WTC11 (cell line): ENCODE results near the gene MICAL2. TPM values are rescaled to one million over a fixed set of nuclear protein-coding genes. Genes with fewer than 3 reads are reported as not detected.
A peak's percentile ranks its signal among the peaks of the same experiment; 100 is the strongest.

ENCODE experiments used
- ATAC-seq: fragments of 200-7000 bp; cut with Tn5 transposase; 2 replicates; pipeline ENCODE4 v1.10.0; 2021; ENCODE audit warnings: mild to moderate bottlenecking, moderate library complexity
- CTCF ChIA-PET: fragments of 300-600 bp; sonication (Branson Sonifier 250); formaldehyde crosslinking; loops from one replicate; lab custom pipeline; 2021; ENCODE audit warnings: antibody characterized with exemption; lab: Charles Lee
- POLR2A ChIA-PET: fragments of 350-600 bp; sonication (Branson Sonifier 250); formaldehyde crosslinking; loops from one replicate; lab custom pipeline; 2021; ENCODE audit warnings: antibody characterized with exemption; lab: Charles Lee
- DNase-seq: peaks from one replicate; pipeline ENCODE4 v3.0.0; 2021; ENCODE audit warnings: low spot score
- H3K27ac Mint-ChIP-seq: 2 replicates; pipeline ENCODE4 v1.8.0; 2021; ENCODE audit warnings: mixed read lengths
- H3K27me3 Mint-ChIP-seq: 2 replicates; pipeline ENCODE4 v1.8.0; 2021; ENCODE audit warnings: low read depth, mild to moderate bottlenecking, moderate library complexity, mixed read lengths
- H3K36me3 Mint-ChIP-seq: 2 replicates; pipeline ENCODE4 v1.8.0; 2021; ENCODE audit warnings: mixed read lengths
- H3K4me1 Mint-ChIP-seq: 2 replicates; pipeline ENCODE4 v1.8.0; 2022; ENCODE audit warnings: mixed read lengths
- H3K4me3 Mint-ChIP-seq: 2 replicates; pipeline ENCODE4 v1.8.0; 2021; ENCODE audit warnings: mild to moderate bottlenecking, moderate library complexity, mixed read lengths
- H3K9me3 Mint-ChIP-seq: 2 replicates; pipeline ENCODE4 v1.8.0; 2021; ENCODE audit warnings: mixed read lengths
- CREB1 ChIP-seq: sonication (generic); formaldehyde crosslinking; IDR thresholded peaks from 2 replicates; pipeline ENCODE4 v1.8.0; 2023; ENCODE audit warnings: mild to moderate bottlenecking, missing genetic modification reagents
- ELF4 ChIP-seq: sonication (generic); formaldehyde crosslinking; IDR thresholded peaks from 2 replicates; pipeline ENCODE4 v1.8.1; 2022; ENCODE audit warnings: low read depth, mild to moderate bottlenecking, moderate library complexity, missing genetic modification reagents
- ESRRA ChIP-seq: sonication (generic); formaldehyde crosslinking; IDR thresholded peaks from 2 replicates; pipeline ENCODE4 v1.8.1; 2022; ENCODE audit warnings: mild to moderate bottlenecking, missing genetic modification reagents, borderline replicate concordance
- GTF2I ChIP-seq: fragments of 250-450 bp; sonication (Bioruptor Pico); conservative IDR thresholded peaks from 2 replicates; pipeline ENCODE4 v1.4.0; 2021; ENCODE audit warnings: mild to moderate bottlenecking
- HMGA2 ChIP-seq: fragments of 250-450 bp; sonication (Bioruptor Pico); IDR thresholded peaks from 2 replicates; pipeline ENCODE4 v1.4.0; 2021; ENCODE audit warnings: mild to moderate bottlenecking, moderate library complexity
- JAZF1 ChIP-seq: fragments of 250-450 bp; sonication (Bioruptor Pico); IDR thresholded peaks from 2 replicates; pipeline ENCODE4 v1.9.0; 2021; ENCODE audit warnings: moderate library complexity, mild to moderate bottlenecking, inconsistent platforms
- JUN ChIP-seq: sonication (generic); formaldehyde crosslinking; IDR thresholded peaks from 2 replicates; pipeline ENCODE4 v1.8.0; 2023; ENCODE audit warnings: mild to moderate bottlenecking, missing genetic modification reagents
- NFE2L1 ChIP-seq: sonication (generic); formaldehyde crosslinking; IDR thresholded peaks from 2 replicates; pipeline ENCODE4 v1.8.1; 2023; ENCODE audit warnings: missing genetic modification reagents
- NFYB ChIP-seq: sonication (generic); formaldehyde crosslinking; conservative IDR thresholded peaks from 2 replicates; pipeline ENCODE4 v1.8.0; 2022; ENCODE audit warnings: low read depth, missing genetic modification reagents
- NR1H2 ChIP-seq: sonication (generic); formaldehyde crosslinking; IDR thresholded peaks from 2 replicates; pipeline ENCODE4 v1.9.0; 2021; ENCODE audit warnings: mild to moderate bottlenecking, moderate library complexity, missing genetic modification reagents
- NR3C1 ChIP-seq: sonication (generic); formaldehyde crosslinking; conservative IDR thresholded peaks from 2 replicates; pipeline ENCODE4 v1.8.1; 2023; ENCODE audit warnings: low read depth, mild to moderate bottlenecking, missing genetic modification reagents
- RELA ChIP-seq: sonication (generic); formaldehyde crosslinking; IDR thresholded peaks from 2 replicates; pipeline ENCODE4 v1.8.1; 2022; ENCODE audit warnings: missing genetic modification reagents, mild to moderate bottlenecking, borderline replicate concordance
- RORB ChIP-seq: fragments of 250-450 bp; sonication (Bioruptor Pico); IDR thresholded peaks from 2 replicates; pipeline ENCODE4 v1.9.0; 2021; ENCODE audit warnings: mild to moderate bottlenecking
- SOX15 ChIP-seq: fragments of 250-450 bp; sonication (Bioruptor Pico); IDR thresholded peaks from 2 replicates; pipeline ENCODE4 v1.9.0; 2021; ENCODE audit warnings: mild to moderate bottlenecking
- SP1 ChIP-seq: sonication (generic); formaldehyde crosslinking; conservative IDR thresholded peaks from 2 replicates; pipeline ENCODE4 v1.8.1; 2022; ENCODE audit warnings: missing genetic modification reagents
- TP53 ChIP-seq: sonication (generic); formaldehyde crosslinking; IDR thresholded peaks from 2 replicates; pipeline ENCODE4 v1.8.1; 2023; ENCODE audit warnings: mild to moderate bottlenecking, missing genetic modification reagents
- ZNF138 ChIP-seq: sonication (generic); formaldehyde crosslinking; conservative IDR thresholded peaks from 2 replicates; pipeline ENCODE4 v1.8.1; 2022; ENCODE audit warnings: mild to moderate bottlenecking, moderate library complexity, missing genetic modification reagents
- ZNF416 ChIP-seq: fragments of 250-450 bp; sonication (Bioruptor Pico); IDR thresholded peaks from 2 replicates; pipeline ENCODE4 v1.9.0; 2021; ENCODE audit warnings: mild to moderate bottlenecking, inconsistent platforms
- total RNA-seq: library from RNA; stranded (reverse); gene quantifications from 3 replicates; pipeline ENCODE4 v1.2.3, GENCODE V29; 2021
- TF ChIP-seq, protein P1 (sequence below): sonication (generic); formaldehyde crosslinking; IDR thresholded peaks from 2 replicates; pipeline ENCODE4 v1.8.0; 2023; ENCODE audit warnings: missing genetic modification reagents
- TF ChIP-seq, protein P2 (sequence below): sonication (generic); formaldehyde crosslinking; IDR thresholded peaks from 2 replicates; pipeline ENCODE4 v1.8.0; 2022; ENCODE audit warnings: mild to moderate bottlenecking, missing genetic modification reagents
- TF ChIP-seq, protein P3 (sequence below): sonication (generic); formaldehyde crosslinking; IDR thresholded peaks from 2 replicates; pipeline ENCODE4 v1.8.1; 2023; ENCODE audit warnings: mild to moderate bottlenecking, missing genetic modification reagents, borderline replicate concordance
- TF ChIP-seq, protein P4 (sequence below): fragments of 250-450 bp; sonication (Bioruptor Pico); conservative IDR thresholded peaks from 2 replicates; pipeline ENCODE4 v1.9.0; 2021; ENCODE audit warnings: mild to moderate bottlenecking
- TF ChIP-seq, protein P5 (sequence below): sonication (generic); formaldehyde crosslinking; IDR thresholded peaks from 2 replicates; pipeline ENCODE4 v1.8.1; 2023; ENCODE audit warnings: mild to moderate bottlenecking, missing genetic modification reagents, moderate library complexity

The MICAL2 gene
- total RNA-seq, 1 experiment from 2014 or later: 3.1 TPM

DNA sequence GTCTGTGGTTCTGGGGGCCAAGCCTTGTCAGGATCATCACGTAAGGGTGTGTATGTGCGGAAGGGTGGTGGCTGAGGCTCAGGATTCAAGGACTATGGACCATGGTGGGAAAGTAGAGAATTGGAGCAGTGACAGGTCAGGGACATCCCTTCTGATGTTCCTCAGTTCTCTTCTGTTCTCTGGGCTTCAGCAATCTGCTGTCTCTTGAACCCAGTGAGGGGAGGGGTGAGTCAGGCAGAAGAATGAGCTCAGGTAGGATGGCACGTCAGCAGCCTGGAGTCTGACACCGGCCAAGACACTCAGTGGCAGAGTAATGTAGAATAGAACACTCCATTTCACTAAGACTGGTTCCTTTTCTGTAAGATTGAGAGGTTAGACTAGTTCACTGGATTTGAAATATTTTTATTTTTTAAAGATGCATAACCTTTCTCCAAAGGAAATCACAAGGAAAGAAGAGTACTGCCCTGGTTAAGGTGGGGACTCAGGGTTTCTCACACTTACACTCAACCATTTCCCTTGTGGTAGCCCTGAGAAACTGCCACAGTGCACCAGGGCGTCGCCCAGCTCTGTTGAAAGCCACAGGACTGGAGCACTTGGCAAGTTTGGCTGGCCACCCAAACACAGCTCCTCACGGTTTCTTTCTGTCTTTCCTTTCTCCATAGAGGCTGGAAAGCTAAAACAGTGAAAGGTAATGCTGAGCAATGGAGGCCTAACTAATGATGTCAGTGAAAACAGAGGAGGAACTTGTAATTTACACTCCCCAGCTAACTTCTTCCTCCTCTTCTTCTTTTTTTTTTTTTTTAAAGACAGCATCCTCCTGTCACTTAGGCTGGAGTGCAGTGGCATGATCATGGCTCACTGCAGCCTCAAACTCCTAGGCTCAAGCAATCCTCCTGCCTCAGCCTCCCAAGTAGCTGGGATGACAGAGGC, 23.1 kb upstream of the MICAL2 start:
- ATAC-seq (peak; percentile 50; the same call in 1 of the 2 replicates), DNase-seq (no peak)
- peaks cover 17% of the 10 kb centered on the region for H3K4me1 Mint-ChIP-seq
- peaks cover 5% of the 10 kb centered on the region for H3K9me3 Mint-ChIP-seq
- H3K27me3 Mint-ChIP-seq: no peaks in the 10 kb centered on the region
- TF ChIP-seq GTF2I (CRISPR knock-in tag) (no peak), SP1 (CRISPR knock-in tag) (no peak), HMGA2 (CRISPR knock-in tag) (no peak), JAZF1 (CRISPR knock-in tag) (no peak), RORB (CRISPR knock-in tag) (no peak), JUN (CRISPR knock-in tag) (no peak), ELF4 (CRISPR knock-in tag) (no peak), ZNF138 (CRISPR knock-in tag) (no peak), ZNF416 (CRISPR knock-in tag) (no peak)
- TF ChIP-seq, protein P1, sequence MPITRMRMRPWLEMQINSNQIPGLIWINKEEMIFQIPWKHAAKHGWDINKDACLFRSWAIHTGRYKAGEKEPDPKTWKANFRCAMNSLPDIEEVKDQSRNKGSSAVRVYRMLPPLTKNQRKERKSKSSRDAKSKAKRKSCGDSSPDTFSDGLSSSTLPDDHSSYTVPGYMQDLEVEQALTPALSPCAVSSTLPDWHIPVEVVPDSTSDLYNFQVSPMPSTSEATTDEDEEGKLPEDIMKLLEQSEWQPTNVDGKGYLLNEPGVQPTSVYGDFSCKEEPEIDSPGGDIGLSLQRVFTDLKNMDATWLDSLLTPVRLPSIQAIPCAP: no peak
- TF ChIP-seq, protein P2, sequence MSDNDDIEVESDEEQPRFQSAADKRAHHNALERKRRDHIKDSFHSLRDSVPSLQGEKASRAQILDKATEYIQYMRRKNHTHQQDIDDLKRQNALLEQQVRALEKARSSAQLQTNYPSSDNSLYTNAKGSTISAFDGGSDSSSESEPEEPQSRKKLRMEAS (CRISPR knock-in tag): no peak
- TF ChIP-seq, protein P3, sequence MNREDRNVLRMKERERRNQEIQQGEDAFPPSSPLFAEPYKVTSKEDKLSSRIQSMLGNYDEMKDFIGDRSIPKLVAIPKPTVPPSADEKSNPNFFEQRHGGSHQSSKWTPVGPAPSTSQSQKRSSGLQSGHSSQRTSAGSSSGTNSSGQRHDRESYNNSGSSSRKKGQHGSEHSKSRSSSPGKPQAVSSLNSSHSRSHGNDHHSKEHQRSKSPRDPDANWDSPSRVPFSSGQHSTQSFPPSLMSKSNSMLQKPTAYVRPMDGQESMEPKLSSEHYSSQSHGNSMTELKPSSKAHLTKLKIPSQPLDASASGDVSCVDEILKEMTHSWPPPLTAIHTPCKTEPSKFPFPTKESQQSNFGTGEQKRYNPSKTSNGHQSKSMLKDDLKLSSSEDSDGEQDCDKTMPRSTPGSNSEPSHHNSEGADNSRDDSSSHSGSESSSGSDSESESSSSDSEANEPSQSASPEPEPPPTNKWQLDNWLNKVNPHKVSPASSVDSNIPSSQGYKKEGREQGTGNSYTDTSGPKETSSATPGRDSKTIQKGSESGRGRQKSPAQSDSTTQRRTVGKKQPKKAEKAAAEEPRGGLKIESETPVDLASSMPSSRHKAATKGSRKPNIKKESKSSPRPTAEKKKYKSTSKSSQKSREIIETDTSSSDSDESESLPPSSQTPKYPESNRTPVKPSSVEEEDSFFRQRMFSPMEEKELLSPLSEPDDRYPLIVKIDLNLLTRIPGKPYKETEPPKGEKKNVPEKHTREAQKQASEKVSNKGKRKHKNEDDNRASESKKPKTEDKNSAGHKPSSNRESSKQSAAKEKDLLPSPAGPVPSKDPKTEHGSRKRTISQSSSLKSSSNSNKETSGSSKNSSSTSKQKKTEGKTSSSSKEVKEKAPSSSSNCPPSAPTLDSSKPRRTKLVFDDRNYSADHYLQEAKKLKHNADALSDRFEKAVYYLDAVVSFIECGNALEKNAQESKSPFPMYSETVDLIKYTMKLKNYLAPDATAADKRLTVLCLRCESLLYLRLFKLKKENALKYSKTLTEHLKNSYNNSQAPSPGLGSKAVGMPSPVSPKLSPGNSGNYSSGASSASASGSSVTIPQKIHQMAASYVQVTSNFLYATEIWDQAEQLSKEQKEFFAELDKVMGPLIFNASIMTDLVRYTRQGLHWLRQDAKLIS (CRISPR knock-in tag): no peak
- no peak overlapping the region for H3K27ac Mint-ChIP-seq
- CTCF ChIA-PET: interaction anchor here (0.7 to 3.4 kb wide), 16 partner anchors 9 to 194 kb away, joined by 3 to 22 read pairs (median 5); no protein-coding TSS in a partner anchor
- H3K36me3 Mint-ChIP-seq: no peaks in the 10 kb centered on the region
- POLR2A ChIA-PET: no interaction called here
- H3K4me3 Mint-ChIP-seq: no peak overlapping the region

DNA sequence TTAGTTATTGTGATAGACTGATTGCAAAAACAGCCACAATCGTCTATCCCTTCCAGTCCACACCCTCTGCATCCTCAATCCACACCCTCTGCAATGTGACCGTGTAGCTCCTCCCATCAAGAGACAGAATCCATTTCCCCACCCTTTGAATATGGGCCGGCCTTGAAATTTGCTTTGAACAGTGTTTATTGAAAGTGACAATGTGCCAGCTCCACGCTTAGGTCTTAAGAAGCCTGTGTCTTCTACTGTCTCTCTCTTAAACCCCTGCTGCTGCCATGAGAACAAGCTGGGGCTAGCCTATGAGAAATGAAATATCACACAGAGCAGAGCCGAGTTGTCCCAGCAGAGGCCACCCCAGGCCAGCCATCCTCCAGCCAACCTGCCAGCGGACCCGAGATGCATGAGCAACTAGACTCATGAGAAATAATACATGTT, 22.3 kb upstream of the MICAL2 start:
- POLR2A ChIA-PET: no interaction called here
- Mint-ChIP-seq H3K9me3 (peaks cover 5% of the 10 kb centered on the region), H3K4me1 (peaks cover 24% of the 10 kb centered on the region), H3K27ac (no peak overlapping the region), H3K4me3 (no peak overlapping the region), H3K27me3 (no peaks in the 10 kb centered on the region), H3K36me3 (no peaks in the 10 kb centered on the region)
- TF ChIP-seq SOX15 (no peak), NR3C1 (CRISPR knock-in tag) (no peak), RELA (CRISPR knock-in tag) (no peak), TP53 (CRISPR knock-in tag) (no peak), NFE2L1 (no peak), NR1H2 (CRISPR knock-in tag) (no peak)
- no peak for ATAC-seq
- CTCF ChIA-PET: interaction anchor here (1.0 to 3.4 kb wide), 10 partner anchors 16 to 194 kb away, joined by 3 to 22 read pairs (median 5); no protein-coding TSS in a partner anchor
- DNase-seq: no peak

DNA sequence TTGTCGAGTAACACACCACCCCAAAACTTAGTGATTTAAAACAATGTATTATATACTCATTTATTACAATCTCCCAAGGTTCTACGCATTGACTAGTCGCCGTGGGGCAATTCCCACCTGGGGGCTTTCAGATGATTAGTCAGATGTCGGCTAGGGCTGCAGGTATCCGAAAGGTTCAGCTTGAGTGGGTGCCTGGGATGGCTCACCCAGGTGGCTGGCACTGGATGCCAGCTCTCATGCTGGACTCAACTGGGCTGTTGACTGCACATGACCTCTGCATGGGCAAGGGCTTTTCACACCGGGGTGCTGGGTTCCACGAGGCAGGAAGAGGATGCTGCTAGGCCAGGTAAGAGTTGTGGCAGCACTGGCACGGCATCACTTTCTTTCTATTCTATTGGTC, 21.9 kb upstream of the MICAL2 start:
- Mint-ChIP-seq H3K36me3 (no peaks in the 10 kb centered on the region), H3K4me1 (peaks cover 28% of the 10 kb centered on the region), H3K27ac (no peak overlapping the region), H3K4me3 (no peak overlapping the region), H3K9me3 (peaks cover 5% of the 10 kb centered on the region), H3K27me3 (no peaks in the 10 kb centered on the region)
- ATAC-seq (no peak), DNase-seq (no peak)
- POLR2A ChIA-PET: no interaction called here
- CTCF ChIA-PET: interaction anchor here (1.0 to 3.4 kb wide), 6 partner anchors 21 to 179 kb away, joined by 3 to 22 read pairs (median 6); no protein-coding TSS in a partner anchor
- no peak for TF ChIP-seq NFYB (CRISPR knock-in tag)
- TF ChIP-seq CREB1: no peak
- no peak for TF ChIP-seq JUN (CRISPR knock-in tag)
- TF ChIP-seq, protein P4, sequence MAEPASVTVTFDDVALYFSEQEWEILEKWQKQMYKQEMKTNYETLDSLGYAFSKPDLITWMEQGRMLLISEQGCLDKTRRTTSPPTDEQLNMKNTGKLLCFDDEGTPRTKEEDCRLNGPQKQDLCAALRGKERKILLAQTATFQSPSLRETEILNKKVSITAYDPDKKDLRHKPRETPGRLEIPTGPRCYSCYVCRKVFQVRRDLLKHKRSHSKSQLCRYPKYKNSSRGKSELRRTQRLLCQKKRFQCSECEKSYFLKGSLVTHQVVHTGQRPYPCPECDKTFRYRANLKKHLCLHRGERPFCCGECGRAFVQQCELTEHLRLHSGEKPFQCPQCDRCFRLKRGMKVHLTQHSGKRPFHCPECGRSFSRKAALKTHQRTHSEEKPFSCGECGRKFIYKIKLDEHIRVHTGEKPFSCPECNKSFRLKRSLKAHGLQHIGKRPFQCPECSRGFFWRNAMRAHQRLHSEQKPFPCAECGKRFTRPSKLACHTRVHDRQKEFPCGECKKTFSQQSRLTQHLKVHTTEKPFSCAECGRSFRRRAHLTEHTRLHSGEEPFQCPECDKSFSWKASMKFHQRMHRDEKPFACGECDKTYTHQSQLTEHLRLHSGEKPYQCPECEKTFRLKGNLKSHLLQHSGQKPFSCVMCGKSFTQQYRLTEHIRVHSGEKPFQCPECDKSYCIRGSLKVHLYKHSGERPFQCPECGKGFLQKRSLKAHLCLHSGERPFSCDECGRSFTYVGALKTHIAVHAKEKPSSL (CRISPR knock-in tag): no peak
- no peak for TF ChIP-seq ESRRA
- TF ChIP-seq, protein P5, sequence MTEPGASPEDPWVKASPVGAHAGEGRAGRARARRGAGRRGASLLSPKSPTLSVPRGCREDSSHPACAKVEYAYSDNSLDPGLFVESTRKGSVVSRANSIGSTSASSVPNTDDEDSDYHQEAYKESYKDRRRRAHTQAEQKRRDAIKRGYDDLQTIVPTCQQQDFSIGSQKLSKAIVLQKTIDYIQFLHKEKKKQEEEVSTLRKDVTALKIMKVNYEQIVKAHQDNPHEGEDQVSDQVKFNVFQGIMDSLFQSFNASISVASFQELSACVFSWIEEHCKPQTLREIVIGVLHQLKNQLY (CRISPR knock-in tag): no peak
- TF ChIP-seq GTF2I (CRISPR knock-in tag): no peak
